ENCODE data around the gene TPRN. TPM values are rescaled to one million over a fixed set of nuclear protein-coding genes. Genes with fewer than 3 reads are reported as not detected.

TPRN gene
- total and polyA plus RNA-seq, 2 of the 4 experiments (the other 2 are of a cell fraction): 1.8 to 5.3 TPM

DNA sequence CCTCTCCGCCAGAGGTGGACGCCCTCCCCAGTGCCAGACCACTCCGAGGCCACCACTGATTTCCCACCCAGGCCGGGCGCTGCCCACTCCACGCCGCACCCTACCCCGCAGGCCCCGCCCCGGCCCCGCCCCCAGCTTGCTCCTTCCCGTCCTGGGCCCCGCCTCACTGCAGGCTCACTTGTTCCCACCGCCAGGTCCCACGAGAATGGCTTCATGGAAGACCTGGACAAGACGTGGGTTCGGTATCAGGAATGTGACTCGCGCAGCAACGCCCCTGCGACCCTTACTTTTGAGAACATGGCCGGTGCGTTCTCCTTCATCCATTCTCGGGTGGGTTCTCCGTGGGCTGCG is 37.2 kb downstream of the TPRN start:
- Histone ChIP-seq H3K9me3 (ENCODE audit: control insufficient read depth, insufficient read depth, low read length) (no peaks in the 10 kb centered on the region), H4K8ac (ENCODE audit: low read depth in 2 of 2, low read length in 2 of 2) (peak overlapping the region in 1 of 2 experiments; percentile 63; a peak in 1 of 4 replicates), H3K36me3 (ENCODE audit: control insufficient read depth, insufficient read depth, low read length) (no peaks in the 10 kb centered on the region), H3K27me3 (ENCODE audit: control insufficient read depth, insufficient read depth, low read length) (peaks cover 88% of the 10 kb centered on the region), H3K18ac (ENCODE audit: low read depth, low read length) (no peak overlapping the region), H3K4ac (ENCODE audit: low read depth, low read length) (no peak overlapping the region), H4K20me1 (ENCODE audit: insufficient read depth, low read length) (no peaks in the 10 kb centered on the region), H3K56ac (ENCODE audit: extremely low read depth, insufficient read depth, low read length) (no peak overlapping the region), H2BK120ac (ENCODE audit: low read depth, low read length) (no peak overlapping the region), H3K79me1 (ENCODE audit: low read depth in 1 of 2, low read length in 2 of 2) (no peaks in the 10 kb centered on the region), H3K4me3 (ENCODE audit: insufficient read depth, low read depth, low read length) (peak overlapping the region; percentile 31), H2AFZ (replicated peaks; ENCODE audit: low read length, poor library complexity) (peak overlapping the region; percentile 94), H3K9ac (ENCODE audit: low read depth, low read length) (no peak overlapping the region), H4K5ac (ENCODE audit: low read depth, low read length) (no peak overlapping the region), H3K4me1 (ENCODE audit: control insufficient read depth, insufficient read depth, low read length) (no peaks in the 10 kb centered on the region), H2AK9ac (replicated peaks; ENCODE audit: low read depth, low read length, poor library complexity) (no peak overlapping the region), H3K9me1 (ENCODE audit: insufficient read depth, low read length) (no peaks in the 10 kb centered on the region), H3K14ac (replicated peaks; ENCODE audit: low read depth, low read length) (no peak overlapping the region), H2BK15ac (ENCODE audit: low read depth, low read length) (no peak overlapping the region), H3K23ac (ENCODE audit: low read depth, low read length) (no peak overlapping the region), H3K27ac (ENCODE audit: insufficient read depth, low read length) (no peak overlapping the region), H4K91ac (ENCODE audit: insufficient read depth, low read depth, low read length) (no peak overlapping the region), H2BK5ac (ENCODE audit: low read depth, low read length, poor library complexity, severe bottlenecking) (no peak overlapping the region), H2BK20ac (ENCODE audit: low read depth, low read length) (no peak overlapping the region), H3K4me2 (ENCODE audit: low read depth, low read length) (peak overlapping the region; percentile 67), H2AK5ac (ENCODE audit: low read depth, low read length) (no peak overlapping the region)
- dilution Hi-C loops (cut with HindIII; ENCODE audit: low sequenced_read_pairs, unreplicated experiment): no loop called here
- intact Hi-C loops (cut with micrococcal nuclease): no loop called here
- ChIA-PET POLR2A (ENCODE audit: unreplicated experiment) (no interaction called here), CTCF (no interaction called here)
- TF ChIP-seq RFX5 (IDR thresholded peaks at IDR 0.05; ENCODE audit: low read depth, low read length) (no peak), POLR2A (IDR thresholded peaks at IDR 0.05; ENCODE audit: low read depth, low read length) (no peak), CHD1 (IDR thresholded peaks at IDR 0.05; ENCODE audit: low read depth, low read length) (no peak), MAFK (IDR thresholded peaks at IDR 0.05; ENCODE audit: low read depth, low read length) (no peak), CEBPB (IDR thresholded peaks at IDR 0.05; ENCODE audit: low read depth, low read length) (no peak), MXI1 (IDR thresholded peaks at IDR 0.05; ENCODE audit: borderline replicate concordance, low read depth, low read length) (no peak), RCOR1 (IDR thresholded peaks at IDR 0.05; ENCODE audit: insufficient replicate concordance, low read length) (no peak), FOS (IDR thresholded peaks at IDR 0.05; ENCODE audit: low read depth, low read length) (no peak), SMC3 (IDR thresholded peaks at IDR 0.05; ENCODE audit: low read depth, low read length) (no peak), NFE2L2 (IDR thresholded peaks at IDR 0.05; ENCODE audit: low read depth, low read length) (no peak)
- TF ChIP-seq, protein P1, sequence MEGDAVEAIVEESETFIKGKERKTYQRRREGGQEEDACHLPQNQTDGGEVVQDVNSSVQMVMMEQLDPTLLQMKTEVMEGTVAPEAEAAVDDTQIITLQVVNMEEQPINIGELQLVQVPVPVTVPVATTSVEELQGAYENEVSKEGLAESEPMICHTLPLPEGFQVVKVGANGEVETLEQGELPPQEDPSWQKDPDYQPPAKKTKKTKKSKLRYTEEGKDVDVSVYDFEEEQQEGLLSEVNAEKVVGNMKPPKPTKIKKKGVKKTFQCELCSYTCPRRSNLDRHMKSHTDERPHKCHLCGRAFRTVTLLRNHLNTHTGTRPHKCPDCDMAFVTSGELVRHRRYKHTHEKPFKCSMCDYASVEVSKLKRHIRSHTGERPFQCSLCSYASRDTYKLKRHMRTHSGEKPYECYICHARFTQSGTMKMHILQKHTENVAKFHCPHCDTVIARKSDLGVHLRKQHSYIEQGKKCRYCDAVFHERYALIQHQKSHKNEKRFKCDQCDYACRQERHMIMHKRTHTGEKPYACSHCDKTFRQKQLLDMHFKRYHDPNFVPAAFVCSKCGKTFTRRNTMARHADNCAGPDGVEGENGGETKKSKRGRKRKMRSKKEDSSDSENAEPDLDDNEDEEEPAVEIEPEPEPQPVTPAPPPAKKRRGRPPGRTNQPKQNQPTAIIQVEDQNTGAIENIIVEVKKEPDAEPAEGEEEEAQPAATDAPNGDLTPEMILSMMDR (conservative IDR thresholded peaks at IDR 0.05; ENCODE audit: low read depth, low read length): no peak
- TF ChIP-seq, protein P2, sequence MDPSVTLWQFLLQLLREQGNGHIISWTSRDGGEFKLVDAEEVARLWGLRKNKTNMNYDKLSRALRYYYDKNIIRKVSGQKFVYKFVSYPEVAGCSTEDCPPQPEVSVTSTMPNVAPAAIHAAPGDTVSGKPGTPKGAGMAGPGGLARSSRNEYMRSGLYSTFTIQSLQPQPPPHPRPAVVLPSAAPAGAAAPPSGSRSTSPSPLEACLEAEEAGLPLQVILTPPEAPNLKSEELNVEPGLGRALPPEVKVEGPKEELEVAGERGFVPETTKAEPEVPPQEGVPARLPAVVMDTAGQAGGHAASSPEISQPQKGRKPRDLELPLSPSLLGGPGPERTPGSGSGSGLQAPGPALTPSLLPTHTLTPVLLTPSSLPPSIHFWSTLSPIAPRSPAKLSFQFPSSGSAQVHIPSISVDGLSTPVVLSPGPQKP (IDR thresholded peaks at IDR 0.05; ENCODE audit: borderline replicate concordance, low read depth, low read length): no peak
- TF ChIP-seq, protein P3, sequence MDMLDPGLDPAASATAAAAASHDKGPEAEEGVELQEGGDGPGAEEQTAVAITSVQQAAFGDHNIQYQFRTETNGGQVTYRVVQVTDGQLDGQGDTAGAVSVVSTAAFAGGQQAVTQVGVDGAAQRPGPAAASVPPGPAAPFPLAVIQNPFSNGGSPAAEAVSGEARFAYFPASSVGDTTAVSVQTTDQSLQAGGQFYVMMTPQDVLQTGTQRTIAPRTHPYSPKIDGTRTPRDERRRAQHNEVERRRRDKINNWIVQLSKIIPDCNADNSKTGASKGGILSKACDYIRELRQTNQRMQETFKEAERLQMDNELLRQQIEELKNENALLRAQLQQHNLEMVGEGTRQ (IDR thresholded peaks at IDR 0.05; ENCODE audit: low read depth, low read length): no peak
- DNase-seq: no peak
- peak; percentile 43 for ATAC-seq (ENCODE audit: low read depth)
- BruUV-seq (replicated peaks): no TSS peak
- WGBS, 2 experiments (ENCODE audit: extremely low coverage in 2 of 2, insufficient read length in 1 of 2): 26% methylated on average over 20 of the region's 26 CpGs; no CpG with 5 or more reads in 1 of the 2 experiments
- in situ Hi-C loops (cut with MboI; ENCODE audit: low sequenced_read_pairs): no loop called here
